ENCODE results near the gene USP3.

- TF ChIP-seq CTCF (optimal IDR thresholded peaks at IDR 0.05 in 1 of 3, IDR thresholded peaks at IDR 0.05 in 1 of 3, conservative IDR thresholded peaks at IDR 0.05 in 1 of 3; ENCODE audit: extremely low read depth in 1 of 3, insufficient read depth in 2 of 3, low read length in 3 of 3) (no peak), EZH2 (IDR thresholded peaks at IDR 0.05; ENCODE audit: low read length) (no peak)
These were observed 40.0 kb downstream of the USP3 start for GRCh38 chr15:63544258-63545026.

Data from keratinocyte (primary cell).